ENCODE results near the gene PHF21A.

The PHF21A gene

GRCh38 chr11:46009647-46010046, 111.6 kb downstream of the PHF21A start:
- TF ChIP-seq GATA2 (IDR thresholded peaks at IDR 0.05; ENCODE audit: low read depth, low read length), result no peak
- TF ChIP-seq GATA3 (IDR thresholded peaks at IDR 0.05; ENCODE audit: low read depth, low read length), result no peak

GRCh38 chr11:46006418-46007070, 114.7 kb downstream of the PHF21A start:
- no peak for TF ChIP-seq GATA3 (IDR thresholded peaks at IDR 0.05; ENCODE audit: low read depth, low read length)
- no peak for TF ChIP-seq GATA2 (IDR thresholded peaks at IDR 0.05; ENCODE audit: low read depth, low read length)

GRCh38 chr11:46003572-46003971, 117.7 kb downstream of the PHF21A start:
- TF ChIP-seq GATA2 (IDR thresholded peaks at IDR 0.05; ENCODE audit: low read depth, low read length) (no peak), GATA3 (IDR thresholded peaks at IDR 0.05; ENCODE audit: low read depth, low read length) (no peak)

GRCh38 chr11:46002189-46002588, 119.1 kb downstream of the PHF21A start:
- TF ChIP-seq GATA2 (IDR thresholded peaks at IDR 0.05; ENCODE audit: low read depth, low read length), result no peak
- TF ChIP-seq GATA3 (IDR thresholded peaks at IDR 0.05; ENCODE audit: low read depth, low read length), result no peak

- TF ChIP-seq GATA3 (IDR thresholded peaks at IDR 0.05; ENCODE audit: low read depth, low read length), result no peak
- TF ChIP-seq GATA2 (IDR thresholded peaks at IDR 0.05; ENCODE audit: low read depth, low read length), result no peak
Measured at GRCh38 chr11:46001448-46001914, 119.8 kb downstream of the PHF21A start.

- no peak for TF ChIP-seq GATA2 (IDR thresholded peaks at IDR 0.05; ENCODE audit: low read depth, low read length)
- TF ChIP-seq GATA3 (IDR thresholded peaks at IDR 0.05; ENCODE audit: low read depth, low read length), result no peak
Measured at GRCh38 chr11:45997599-45997998, 123.7 kb downstream of the PHF21A start.

GRCh38 chr11:45995342-45995734, 125.9 kb downstream of the PHF21A start:
- no peak for TF ChIP-seq GATA3 (IDR thresholded peaks at IDR 0.05; ENCODE audit: low read depth, low read length)
- TF ChIP-seq GATA2 (IDR thresholded peaks at IDR 0.05; ENCODE audit: low read depth, low read length), result no peak

GRCh38 chr11:45994371-45995341, 126.6 kb downstream of the PHF21A start:
- TF ChIP-seq GATA2 (IDR thresholded peaks at IDR 0.05; ENCODE audit: low read depth, low read length) (no peak), GATA3 (IDR thresholded peaks at IDR 0.05; ENCODE audit: low read depth, low read length) (no peak)

GRCh38 chr11:45993531-45994001, 127.7 kb downstream of the PHF21A start:
- TF ChIP-seq GATA2 (IDR thresholded peaks at IDR 0.05; ENCODE audit: low read depth, low read length), result no peak
- no peak for TF ChIP-seq GATA3 (IDR thresholded peaks at IDR 0.05; ENCODE audit: low read depth, low read length)

GRCh38 chr11:45988921-45989320, 132.3 kb downstream of the PHF21A start:
- TF ChIP-seq GATA3 (IDR thresholded peaks at IDR 0.05; ENCODE audit: low read depth, low read length), result no peak

GRCh38 chr11:45985212-45985611, 136.0 kb downstream of the PHF21A start:
- TF ChIP-seq GATA3 (IDR thresholded peaks at IDR 0.05; ENCODE audit: low read depth, low read length) (no peak), GATA2 (IDR thresholded peaks at IDR 0.05; ENCODE audit: low read depth, low read length) (no peak)

- no peak for TF ChIP-seq GATA3 (IDR thresholded peaks at IDR 0.05; ENCODE audit: low read depth, low read length)
- TF ChIP-seq GATA2 (IDR thresholded peaks at IDR 0.05; ENCODE audit: low read depth, low read length), result no peak
Measured at GRCh38 chr11:45984192-45984591, 137.1 kb downstream of the PHF21A start.

- no peak for TF ChIP-seq GATA3 (IDR thresholded peaks at IDR 0.05; ENCODE audit: low read depth, low read length)
- TF ChIP-seq GATA2 (IDR thresholded peaks at IDR 0.05; ENCODE audit: low read depth, low read length), result no peak
Measured at GRCh38 chr11:45983471-45983845, 137.8 kb downstream of the PHF21A start.

- TF ChIP-seq GATA2 (IDR thresholded peaks at IDR 0.05; ENCODE audit: low read depth, low read length), result no peak
- no peak for TF ChIP-seq GATA3 (IDR thresholded peaks at IDR 0.05; ENCODE audit: low read depth, low read length)
Measured at GRCh38 chr11:45982656-45983470, 138.4 kb downstream of the PHF21A start.
